A204.1 (cell line): Measurements from ENCODE around the gene PTCH2.
"Not testable (repeated sequence)": the region's sequence is repeated elsewhere in the genome, so short reads cannot be mapped to it uniquely, and the experiment has no call there.

Source experiments
- FAIRE-seq: peaks from 2 replicates; lab custom pipeline; 2012; peaks lifted over from hg19 to GRCh38; lab: Jason Lieb, UNC

Gene PTCH2

GRCh38 chr1:44838294-44838693 is 4.8 kb downstream of the PTCH2 start:
- FAIRE-seq, result not testable (repeated sequence)

- FAIRE-seq, result no peak
Observed at GRCh38 chr1:44835738-44836675, 7.0 kb downstream of the PTCH2 start.

DNA sequence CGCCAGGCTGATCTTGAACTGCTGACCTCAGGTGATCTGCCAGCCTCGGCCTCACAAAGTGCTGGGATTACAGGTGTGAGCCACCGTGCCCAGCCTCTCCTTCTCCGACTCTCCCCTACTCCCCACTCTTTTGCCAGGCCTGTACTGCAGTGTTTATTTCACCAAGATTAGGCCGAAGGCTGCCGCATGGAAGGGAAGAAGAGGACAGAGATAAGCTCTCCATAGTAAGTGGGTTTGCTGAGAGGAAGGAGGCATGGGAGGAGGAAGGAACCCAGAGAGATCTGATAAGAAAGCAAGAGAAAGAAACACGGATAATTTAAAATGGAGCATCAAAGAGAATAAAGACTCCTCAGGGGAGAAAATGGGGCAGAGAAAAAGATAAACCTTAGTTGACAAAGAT is 8.7 kb downstream of the PTCH2 start:
- no peak for FAIRE-seq

- no peak for FAIRE-seq
Observed at GRCh38 chr1:44832056-44832705, 10.9 kb downstream of the PTCH2 start.

- FAIRE-seq, result no peak
Observed at GRCh38 chr1:44831516-44831915, 11.5 kb downstream of the PTCH2 start.

GRCh38 chr1:44830900-44831304 is 12.2 kb downstream of the PTCH2 start:
- no peak for FAIRE-seq

GRCh38 chr1:44829506-44830384 is 13.3 kb downstream of the PTCH2 start:
- no peak for FAIRE-seq

DNA sequence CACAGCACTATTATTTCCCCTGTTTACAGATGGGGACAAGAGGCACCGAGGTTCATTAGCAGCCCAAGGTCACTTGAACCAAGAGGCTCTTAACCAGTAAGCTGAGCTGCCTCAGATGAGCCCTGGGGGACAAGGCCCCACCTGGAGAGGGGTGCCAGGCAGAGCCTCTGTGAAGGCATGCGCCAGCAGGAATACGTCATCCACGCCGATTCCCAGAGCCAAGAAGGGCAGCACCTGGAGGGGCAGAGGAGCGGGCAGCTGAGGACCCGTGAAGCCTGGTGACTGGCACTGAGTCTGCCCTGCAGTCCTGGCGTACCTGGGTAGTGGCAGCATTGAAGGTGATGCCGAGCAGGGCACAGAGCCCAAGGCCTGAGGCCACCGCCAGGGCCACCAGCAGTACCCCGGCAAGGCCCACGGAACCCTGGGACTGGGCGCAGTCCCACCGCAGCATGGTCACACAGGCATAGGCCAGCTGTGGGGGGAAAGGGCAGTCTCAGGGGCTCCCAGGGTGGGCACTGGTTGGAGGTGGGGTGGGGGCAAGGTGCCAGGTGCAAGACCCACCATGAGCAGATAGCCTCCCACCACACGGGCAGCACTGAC is 14.1 kb downstream of the PTCH2 start:
- no peak for FAIRE-seq

DNA sequence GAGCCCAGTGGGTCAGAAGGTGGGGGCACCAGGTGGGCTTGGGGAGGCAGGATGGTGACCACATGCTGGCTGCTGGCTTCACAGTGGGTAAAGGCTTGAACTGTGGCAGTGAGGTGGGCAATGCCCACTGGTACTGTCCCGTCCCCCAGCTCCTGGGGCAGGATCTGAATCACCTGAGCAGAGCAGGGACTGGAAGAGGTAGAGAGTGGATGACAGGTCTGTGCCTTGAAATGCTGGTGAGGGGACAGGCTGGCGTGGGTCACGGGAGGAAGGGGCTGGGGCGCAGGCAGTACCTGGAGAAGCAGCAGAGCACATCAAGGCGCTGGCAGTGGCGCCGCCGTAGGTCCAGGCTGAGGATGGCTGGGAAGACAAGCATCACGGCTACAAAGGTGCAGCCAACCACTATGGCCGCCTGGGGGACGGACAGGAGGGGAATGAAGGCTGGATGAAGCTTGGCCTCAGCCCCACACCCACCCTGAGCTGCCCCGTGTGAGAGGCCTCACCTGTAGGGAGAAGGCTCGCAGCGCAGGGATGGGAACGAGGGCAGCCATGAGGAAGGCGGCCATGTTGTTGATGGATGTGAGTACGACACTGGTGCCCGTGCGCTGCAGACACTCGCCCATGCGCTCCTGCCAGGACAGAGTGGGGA is 14.9 kb downstream of the PTCH2 start:
- FAIRE-seq, result no peak

GRCh38 chr1:44827197-44828002 is 15.7 kb downstream of the PTCH2 start:
- FAIRE-seq, result no peak

DNA sequence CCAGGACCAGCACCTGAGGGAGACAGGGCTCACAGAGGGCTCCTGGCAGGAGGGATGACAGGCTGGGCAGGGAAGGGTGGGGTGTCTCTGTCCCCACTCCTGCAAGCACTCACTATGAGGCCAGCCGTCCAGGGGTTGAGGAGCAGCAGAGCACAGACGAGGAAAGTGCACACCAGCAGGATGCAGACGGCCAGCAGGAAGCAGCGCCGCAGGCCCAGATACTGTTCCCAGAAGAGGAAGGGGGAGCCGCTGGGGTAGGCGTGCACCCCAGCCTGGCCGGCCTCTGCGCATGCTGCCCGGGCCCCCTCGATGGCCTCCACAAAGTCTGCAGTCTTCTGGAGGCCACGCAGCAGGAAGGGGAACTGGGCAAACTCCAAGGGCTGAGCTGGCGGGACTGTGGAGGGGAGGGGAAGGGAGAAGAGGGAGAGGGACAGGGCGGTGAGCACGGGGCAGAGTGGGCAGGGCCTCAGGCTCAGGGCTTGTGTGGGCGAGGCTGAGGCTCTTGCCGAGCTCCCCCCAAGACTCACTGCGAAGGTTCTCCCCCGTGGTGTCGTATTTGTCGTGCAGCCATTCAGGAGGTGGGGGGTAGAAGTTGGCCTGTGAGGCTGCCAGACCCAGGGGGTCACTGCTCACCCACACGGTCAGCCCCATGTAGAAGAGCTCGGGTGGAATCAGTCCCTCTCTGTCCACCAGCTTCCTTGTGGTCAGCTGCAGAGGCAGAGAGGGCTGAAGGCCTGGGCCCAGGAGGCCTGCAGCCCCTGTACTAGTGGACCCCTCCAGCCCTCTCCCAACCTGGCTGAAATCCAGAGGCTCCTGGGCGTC is 16.5 kb downstream of the PTCH2 start:
- FAIRE-seq, result no peak

- FAIRE-seq, result not testable (repeated sequence)
Observed at GRCh38 chr1:44824392-44824791, 18.7 kb downstream of the PTCH2 start.

- no peak for FAIRE-seq
Observed at GRCh38 chr1:44822981-44823451, 20.0 kb downstream of the PTCH2 start.

DNA sequence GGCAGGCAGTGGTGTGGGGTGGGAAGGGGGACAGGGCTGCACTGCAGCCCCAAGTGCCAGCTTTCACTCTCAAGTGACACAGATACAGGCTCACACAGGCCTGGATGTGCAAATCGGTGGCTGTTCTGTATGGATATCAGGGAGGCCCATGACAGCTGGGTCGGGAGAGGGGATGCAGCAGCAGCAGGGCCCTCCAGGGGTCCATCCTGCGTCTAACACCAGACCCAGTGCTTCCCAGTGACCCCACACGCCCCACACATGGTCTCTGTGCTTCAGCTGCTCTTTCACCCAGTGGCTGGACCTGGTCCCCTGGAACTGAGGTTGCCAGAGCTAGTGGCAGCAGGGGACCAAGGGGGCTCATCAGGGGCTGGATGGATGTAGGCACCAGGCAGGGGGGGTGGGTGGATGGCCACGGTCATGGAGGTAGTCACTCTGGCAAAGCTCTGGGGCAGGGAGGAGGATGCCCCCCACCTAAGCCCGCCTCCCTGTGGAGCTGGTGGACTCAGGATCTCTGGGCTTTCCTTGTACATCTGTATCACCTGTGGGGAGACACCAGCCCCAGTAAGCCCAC is 20.8 kb downstream of the PTCH2 start:
- no peak for FAIRE-seq

- no peak for FAIRE-seq
Observed at GRCh38 chr1:44821240-44821715, 21.8 kb downstream of the PTCH2 start.

GRCh38 chr1:44820328-44821239 is 22.5 kb downstream of the PTCH2 start:
- no peak for FAIRE-seq

DNA sequence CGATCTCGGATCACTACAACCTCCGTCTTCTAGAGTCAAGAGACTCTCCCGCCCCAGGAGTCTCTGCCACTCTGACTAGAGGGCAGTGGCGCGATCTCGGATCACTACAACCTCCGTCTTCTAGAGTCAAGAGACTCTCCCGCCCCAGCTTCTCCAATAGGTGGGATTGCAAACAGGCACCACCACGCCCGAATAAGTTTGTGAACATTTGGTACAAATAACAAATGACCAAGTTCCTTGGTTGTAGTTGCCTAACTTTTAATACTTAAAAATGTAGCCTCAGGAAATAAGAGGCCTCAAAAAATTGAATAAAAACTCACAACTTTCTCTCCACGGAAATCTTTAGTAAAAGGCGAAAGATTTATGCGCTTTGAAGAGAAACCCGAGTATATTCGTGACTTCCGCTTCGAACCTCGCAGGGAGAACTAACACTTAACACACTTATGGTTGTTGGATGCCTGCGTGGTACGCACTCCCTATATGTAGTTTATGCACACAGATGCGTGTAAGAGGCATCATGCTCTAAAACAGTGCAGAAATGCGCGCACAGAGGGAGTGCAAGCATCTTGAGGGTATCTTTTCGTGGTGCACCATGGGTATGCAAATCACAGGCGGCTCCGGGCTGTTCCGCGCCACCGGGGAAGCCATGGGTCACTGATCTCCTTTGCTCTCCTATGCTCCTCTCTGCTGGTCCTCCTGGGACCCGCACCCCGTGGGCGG is 23.3 kb downstream of the PTCH2 start:
- FAIRE-seq, result peak; percentile 98
